ENCODE results near the gene ST3GAL4.

DNA sequence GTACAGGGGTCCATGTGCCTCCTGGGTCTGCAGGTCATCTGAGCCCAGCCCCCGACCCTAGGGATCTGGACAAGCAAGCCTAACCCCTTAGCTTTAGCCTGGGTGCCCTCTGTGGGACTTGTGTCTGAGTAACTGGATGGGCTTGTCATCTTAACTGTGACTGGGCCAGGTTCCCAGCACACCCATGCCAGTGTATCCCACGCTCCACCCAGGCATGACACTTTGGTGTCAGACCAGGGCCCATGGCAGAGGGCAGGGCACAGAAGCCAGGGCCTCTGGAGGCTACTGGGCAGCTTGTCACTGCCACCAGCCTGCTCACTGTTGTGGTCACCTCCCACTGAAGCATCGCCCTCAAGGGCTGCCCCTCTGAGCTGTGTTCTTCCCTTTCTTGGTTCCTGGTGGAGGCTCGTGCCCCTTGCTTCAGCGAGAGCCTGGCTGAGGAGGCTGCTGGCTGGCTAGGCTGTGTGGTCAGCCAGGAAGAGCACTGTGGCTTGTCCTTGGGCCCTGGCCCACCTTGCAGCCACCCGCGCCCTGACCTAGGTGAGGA is 80.8 kb downstream of the ST3GAL4 start:
- TF ChIP-seq POLR2A (IDR thresholded peaks at IDR 0.05) = no peak
- TF ChIP-seq, protein P1, sequence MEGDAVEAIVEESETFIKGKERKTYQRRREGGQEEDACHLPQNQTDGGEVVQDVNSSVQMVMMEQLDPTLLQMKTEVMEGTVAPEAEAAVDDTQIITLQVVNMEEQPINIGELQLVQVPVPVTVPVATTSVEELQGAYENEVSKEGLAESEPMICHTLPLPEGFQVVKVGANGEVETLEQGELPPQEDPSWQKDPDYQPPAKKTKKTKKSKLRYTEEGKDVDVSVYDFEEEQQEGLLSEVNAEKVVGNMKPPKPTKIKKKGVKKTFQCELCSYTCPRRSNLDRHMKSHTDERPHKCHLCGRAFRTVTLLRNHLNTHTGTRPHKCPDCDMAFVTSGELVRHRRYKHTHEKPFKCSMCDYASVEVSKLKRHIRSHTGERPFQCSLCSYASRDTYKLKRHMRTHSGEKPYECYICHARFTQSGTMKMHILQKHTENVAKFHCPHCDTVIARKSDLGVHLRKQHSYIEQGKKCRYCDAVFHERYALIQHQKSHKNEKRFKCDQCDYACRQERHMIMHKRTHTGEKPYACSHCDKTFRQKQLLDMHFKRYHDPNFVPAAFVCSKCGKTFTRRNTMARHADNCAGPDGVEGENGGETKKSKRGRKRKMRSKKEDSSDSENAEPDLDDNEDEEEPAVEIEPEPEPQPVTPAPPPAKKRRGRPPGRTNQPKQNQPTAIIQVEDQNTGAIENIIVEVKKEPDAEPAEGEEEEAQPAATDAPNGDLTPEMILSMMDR (IDR thresholded peaks at IDR 0.05) = no peak
- TF ChIP-seq EP300 (IDR thresholded peaks at IDR 0.05) = no peak
